Activated CD8-positive, alpha-beta T cell treated with anti-CD3 and anti-CD28 coated beads for 36 hours (primary cell): ENCODE measurements around the gene THPO. TPM values are rescaled to one million over a fixed set of nuclear protein-coding genes. Genes with fewer than 3 reads are reported as not detected.

Source experiments
- ATAC-seq: fragments of 200-7000 bp; cut with Tn5 transposase; one replicate; pipeline ENCODE4 v1.10.0; 2021; ENCODE audit warnings: mild to moderate bottlenecking, moderate library complexity
- CTCF ChIA-PET: fragments of 350-600 bp; sonication (Branson Sonifier 250); formaldehyde crosslinking; loops from one replicate; lab custom pipeline; 2021; ENCODE audit warnings: antibody characterized with exemption; lab: Charles Lee
- POLR2A ChIA-PET: fragments of 350-600 bp; sonication (Branson Sonifier 250); formaldehyde crosslinking; loops from one replicate; lab custom pipeline; 2021; ENCODE audit warnings: antibody characterized with exemption; lab: Charles Lee
- DNase-seq: peaks from one replicate; pipeline ENCODE4 v3.0.0-alpha.2; 2020
- H3K27ac Mint-ChIP-seq: one replicate; pipeline ENCODE4 v1.8.0; 2021; ENCODE audit warnings: mild to moderate bottlenecking, mixed read lengths
- H3K27me3 Mint-ChIP-seq: one replicate; pipeline ENCODE4 v1.8.0; 2021; ENCODE audit warnings: mixed read lengths
- H3K36me3 Mint-ChIP-seq: one replicate; pipeline ENCODE4 v1.8.0; 2021; ENCODE audit warnings: low read depth, mixed read lengths
- H3K4me1 Mint-ChIP-seq: one replicate; pipeline ENCODE4 v1.8.0; 2021; ENCODE audit warnings: low read depth, mixed read lengths
- H3K4me3 Mint-ChIP-seq: one replicate; pipeline ENCODE4 v1.8.0; 2021; ENCODE audit warnings: mild to moderate bottlenecking, moderate library complexity, mixed read lengths
- H3K9me3 Mint-ChIP-seq: one replicate; pipeline ENCODE4 v1.8.0; 2021; ENCODE audit warnings: mixed read lengths
- intact Hi-C: fragments of 100-400 bp; cut with micrococcal nuclease; formaldehyde crosslinking; loops from one replicate; pipeline ENCODE4 v1.10.0; 2022
- total RNA-seq, 2 experiments: library from RNA; stranded (reverse); gene quantifications; one replicate each; pipeline ENCODE4 v1.2.3, GENCODE V29; 2021
- TF ChIP-seq, protein P1 (sequence below): fragments of 200-600 bp; IDR thresholded peaks from one replicate; pipeline ENCODE4 v1.8.0; 2022; ENCODE audit warnings: antibody characterized with exemption, mild to moderate bottlenecking

The THPO gene
- total RNA-seq, 2 experiments from 2014 or later: not detected

- TF ChIP-seq, protein P1, sequence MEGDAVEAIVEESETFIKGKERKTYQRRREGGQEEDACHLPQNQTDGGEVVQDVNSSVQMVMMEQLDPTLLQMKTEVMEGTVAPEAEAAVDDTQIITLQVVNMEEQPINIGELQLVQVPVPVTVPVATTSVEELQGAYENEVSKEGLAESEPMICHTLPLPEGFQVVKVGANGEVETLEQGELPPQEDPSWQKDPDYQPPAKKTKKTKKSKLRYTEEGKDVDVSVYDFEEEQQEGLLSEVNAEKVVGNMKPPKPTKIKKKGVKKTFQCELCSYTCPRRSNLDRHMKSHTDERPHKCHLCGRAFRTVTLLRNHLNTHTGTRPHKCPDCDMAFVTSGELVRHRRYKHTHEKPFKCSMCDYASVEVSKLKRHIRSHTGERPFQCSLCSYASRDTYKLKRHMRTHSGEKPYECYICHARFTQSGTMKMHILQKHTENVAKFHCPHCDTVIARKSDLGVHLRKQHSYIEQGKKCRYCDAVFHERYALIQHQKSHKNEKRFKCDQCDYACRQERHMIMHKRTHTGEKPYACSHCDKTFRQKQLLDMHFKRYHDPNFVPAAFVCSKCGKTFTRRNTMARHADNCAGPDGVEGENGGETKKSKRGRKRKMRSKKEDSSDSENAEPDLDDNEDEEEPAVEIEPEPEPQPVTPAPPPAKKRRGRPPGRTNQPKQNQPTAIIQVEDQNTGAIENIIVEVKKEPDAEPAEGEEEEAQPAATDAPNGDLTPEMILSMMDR: no peak
- intact Hi-C loops: no loop called here
- H3K4me1 Mint-ChIP-seq: no peaks in the 10 kb centered on the region
- no peaks in the 10 kb centered on the region for H3K9me3 Mint-ChIP-seq
- H3K27ac Mint-ChIP-seq: no peak overlapping the region
- ChIA-PET POLR2A (no interaction called here), CTCF (interaction anchor here (0.7 to 0.8 kb wide), 2 partner anchors 9 to 104 kb away, joined by 3 read pairs; no protein-coding TSS in a partner anchor)
- no peaks in the 10 kb centered on the region for H3K27me3 Mint-ChIP-seq
- DNase-seq: no peak
- no peak for ATAC-seq
- no peaks in the 10 kb centered on the region for H3K36me3 Mint-ChIP-seq
- no peak overlapping the region for H3K4me3 Mint-ChIP-seq
These were observed 31.4 kb upstream of the THPO start for GRCh38 chr3:184409331-184409926.

DNA sequence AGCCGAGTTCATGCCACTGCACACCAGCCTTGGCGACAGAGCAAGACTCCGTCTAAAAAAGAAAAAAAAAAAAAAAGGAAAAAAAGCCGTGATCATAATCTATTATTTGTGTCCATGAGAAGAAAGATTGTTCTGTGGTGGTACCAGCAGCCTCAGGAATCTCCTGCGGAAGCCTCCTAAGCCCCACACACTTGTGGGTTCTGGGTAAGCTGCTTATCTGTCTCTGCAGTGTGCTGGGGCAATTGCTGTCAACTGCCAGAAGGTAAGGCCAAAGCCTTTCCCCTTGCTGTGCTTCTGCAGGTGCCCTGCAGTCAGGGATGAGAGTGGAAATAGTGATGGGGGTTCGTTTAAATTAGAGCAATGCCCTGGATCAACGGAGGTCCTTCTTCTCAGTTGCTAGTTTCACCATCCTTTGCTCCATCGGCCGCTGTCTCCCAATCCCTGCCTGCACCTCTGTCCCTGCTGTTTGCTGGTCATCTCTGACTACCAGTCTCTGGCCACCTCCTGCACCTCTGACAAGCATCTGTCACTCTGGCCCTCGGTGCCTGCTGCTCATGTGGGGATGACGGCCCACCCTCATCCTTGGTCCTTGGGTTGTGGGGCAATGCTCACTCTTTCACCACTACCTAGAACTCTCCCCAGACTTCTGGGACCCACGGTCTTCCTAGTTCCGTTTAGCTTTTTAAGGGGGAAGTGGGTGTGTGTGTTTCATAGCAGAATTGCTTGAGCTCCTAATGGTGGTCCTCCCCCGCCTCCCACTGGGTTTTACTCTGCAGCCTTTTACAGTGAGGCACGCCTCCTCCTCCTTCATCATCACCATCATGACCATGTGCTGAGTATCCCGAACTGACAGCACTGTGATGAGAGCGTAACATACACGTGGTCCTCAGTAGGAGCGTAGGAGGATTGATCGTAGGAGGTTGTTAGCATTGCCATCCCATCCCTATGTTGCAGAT lies 27.3 kb upstream of the THPO start:
- Mint-ChIP-seq H3K9me3 (no peaks in the 10 kb centered on the region), H3K4me3 (no peak overlapping the region), H3K4me1 (no peaks in the 10 kb centered on the region), H3K27me3 (peaks cover 4% of the 10 kb centered on the region), H3K27ac (no peak overlapping the region), H3K36me3 (no peaks in the 10 kb centered on the region)
- ChIA-PET POLR2A (interaction anchor here (0.6 to 1.2 kb wide), 2 partner anchors 78 to 1323 kb away, joined by 3 read pairs; no protein-coding TSS in a partner anchor), CTCF (interaction anchor here (1.0 kb wide), 1 partner anchor 34 kb away, joined by 4 read pairs; no protein-coding TSS in a partner anchor)
- TF ChIP-seq, protein P1: no peak
- ATAC-seq (no peak), DNase-seq (no peak)
- intact Hi-C loops: no loop called here

DNA sequence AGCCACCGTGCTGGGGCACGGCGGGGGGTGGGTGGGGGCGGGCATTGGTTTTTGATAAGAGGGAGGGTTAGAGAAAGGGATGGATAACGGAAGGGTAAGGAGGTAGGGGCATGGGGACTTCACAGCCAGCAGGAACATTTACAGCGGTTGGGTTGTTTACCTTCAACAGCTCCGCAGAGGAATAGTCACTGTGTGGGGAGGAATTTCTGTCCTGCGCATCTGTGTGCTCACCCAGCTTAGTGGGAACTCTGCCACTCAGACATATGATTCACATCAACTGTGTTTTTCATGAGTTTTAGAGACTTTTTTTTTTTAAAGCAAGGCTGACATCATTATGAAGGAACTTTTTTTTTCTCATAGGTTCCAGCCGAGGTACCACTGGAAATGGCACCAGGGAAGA lies 21.4 kb upstream of the THPO start:
- POLR2A ChIA-PET: no interaction called here
- intact Hi-C loops: no loop called here
- H3K36me3 Mint-ChIP-seq: no peaks in the 10 kb centered on the region

DNA sequence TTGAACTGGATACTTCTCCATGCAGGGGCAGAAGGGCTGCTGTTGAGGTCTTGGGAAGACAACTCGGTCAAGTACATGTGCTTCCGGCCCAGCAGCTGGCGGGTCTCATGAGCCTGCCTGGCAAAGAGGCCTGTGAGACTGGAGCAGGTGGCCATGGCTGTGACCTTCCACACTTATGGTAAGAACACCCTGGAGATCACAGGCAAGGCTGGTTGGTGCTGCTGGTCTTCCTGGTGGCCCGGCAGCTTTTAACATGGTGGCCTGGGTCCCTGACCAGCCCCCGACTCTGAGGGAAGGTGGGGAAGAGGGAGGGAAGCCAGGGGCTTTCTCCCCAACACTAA lies 17.3 kb upstream of the THPO start:
- Mint-ChIP-seq H3K4me3 (no peak overlapping the region), H3K36me3 (no peaks in the 10 kb centered on the region), H3K9me3 (no peaks in the 10 kb centered on the region), H3K4me1 (no peaks in the 10 kb centered on the region), H3K27ac (no peak overlapping the region), H3K27me3 (peaks cover 1% of the 10 kb centered on the region)
- intact Hi-C loops: no loop called here
- no peak for ATAC-seq
- TF ChIP-seq, protein P1: no peak
- DNase-seq: no peak
- ChIA-PET POLR2A (no interaction called here), CTCF (no interaction called here)

More for the DNA sequence above, 21.4 kb upstream of the THPO start:
- ATAC-seq: no peak
- CTCF ChIA-PET: no interaction called here
- Mint-ChIP-seq H3K4me1 (no peaks in the 10 kb centered on the region), H3K4me3 (no peak overlapping the region), H3K9me3 (no peaks in the 10 kb centered on the region), H3K27ac (no peak overlapping the region), H3K27me3 (peaks cover 4% of the 10 kb centered on the region)
- no peak for DNase-seq
- TF ChIP-seq, protein P1: no peak

DNA sequence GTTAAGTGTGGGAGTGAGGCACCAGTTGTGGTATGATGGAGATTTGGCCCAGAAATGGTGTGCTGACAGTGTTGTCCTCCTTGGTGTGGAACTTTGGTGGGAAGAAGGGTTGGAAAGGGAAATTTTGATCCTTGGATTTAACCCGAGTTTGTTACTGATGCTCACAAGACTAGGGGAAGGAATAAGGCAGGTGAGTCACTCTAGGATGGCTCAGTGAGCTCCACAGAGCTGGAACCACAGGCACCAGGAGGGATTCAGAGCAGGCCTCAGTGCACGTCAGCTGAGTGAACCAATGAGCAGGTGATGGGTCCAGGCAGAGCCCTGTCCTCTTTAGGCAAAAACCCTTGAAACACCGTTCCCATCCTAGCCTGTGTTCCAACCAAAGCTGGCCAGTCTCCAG lies 13.3 kb upstream of the THPO start:
- no peak for DNase-seq
- Mint-ChIP-seq H3K4me1 (no peaks in the 10 kb centered on the region), H3K27me3 (peaks cover 1% of the 10 kb centered on the region), H3K9me3 (no peaks in the 10 kb centered on the region), H3K4me3 (no peak overlapping the region), H3K36me3 (no peaks in the 10 kb centered on the region), H3K27ac (no peak overlapping the region)
- TF ChIP-seq, protein P1: no peak
- ChIA-PET POLR2A (no interaction called here), CTCF (interaction anchor here (1.3 to 1.7 kb wide), 4 partner anchors 10 to 123 kb away, joined by 3 to 6 read pairs (median 4); no protein-coding TSS in a partner anchor)
- ATAC-seq: no peak
- intact Hi-C loops: no loop called here
